Measurements from ENCODE around the gene BCAN.

Gene BCAN

DNA sequence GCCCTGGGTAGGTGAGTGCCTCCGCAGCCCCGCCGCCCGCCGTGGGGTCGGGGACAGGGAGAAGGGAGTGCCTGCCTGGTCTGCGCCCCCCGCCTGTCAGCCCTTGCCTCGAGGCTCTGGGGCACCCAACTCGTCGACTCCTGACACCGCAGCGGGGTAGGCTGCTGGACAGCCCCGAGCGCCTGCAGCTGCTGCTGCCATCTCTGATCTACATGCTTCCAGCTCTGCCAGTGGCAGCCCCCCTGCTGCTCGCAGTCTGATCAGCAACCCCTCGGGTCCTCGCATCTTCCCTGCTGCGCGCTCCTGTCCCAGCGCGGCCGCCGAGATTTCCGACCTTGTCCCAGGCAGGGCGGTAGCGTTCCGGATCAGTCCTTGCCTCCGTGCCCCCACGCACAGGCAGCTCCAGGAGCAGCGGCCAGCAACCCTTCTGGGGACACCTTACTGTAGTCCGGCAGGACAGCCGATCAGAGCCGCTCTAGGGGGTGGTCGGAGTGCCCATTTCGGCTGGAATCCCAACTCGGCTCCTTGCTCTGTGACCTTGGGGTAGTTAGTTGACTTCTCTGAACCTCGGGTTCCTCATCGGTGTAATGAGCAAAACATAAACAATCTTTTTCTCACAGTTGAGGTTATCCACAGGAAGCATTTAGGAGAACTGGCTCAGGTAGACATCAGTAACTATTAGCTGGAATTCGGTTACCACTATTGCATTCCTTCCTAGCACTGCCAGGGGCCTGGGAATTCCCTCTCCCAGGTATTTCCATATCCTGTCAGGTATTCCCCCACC, 540 bp downstream of the BCAN start:
- H4K91ac ChIP-seq (ENCODE audit: low read length) = no peak overlapping the region
- no peak overlapping the region for H3K23ac ChIP-seq (ENCODE audit: low read length in 2 of 2)
- no peak overlapping the region for H2BK12ac ChIP-seq (ENCODE audit: low read length in 2 of 2)
- H2AK5ac ChIP-seq (ENCODE audit: low read length, severe bottlenecking) = no peak overlapping the region
- H3K27me3 ChIP-seq (ENCODE audit: control insufficient read depth in 1 of 2, insufficient read depth in 1 of 2, low read length in 2 of 2) = peaks cover 96 to 97% of the 10 kb centered on the region in 2 experiments
- WGBS = 6% methylated on average over 38 of the region's 40 CpGs
- no peak overlapping the region for H3K14ac ChIP-seq (ENCODE audit: low read length in 2 of 2)
- no peak overlapping the region for H2BK120ac ChIP-seq (ENCODE audit: low read depth, low read length)
- H3K4me3 ChIP-seq (ENCODE audit: insufficient read depth in 1 of 2, low read depth in 1 of 2, low read length in 2 of 2) = peak overlapping the region in 1 of 2 experiments; percentile 29
- no peak overlapping the region for H3K4ac ChIP-seq (ENCODE audit: low read depth in 1 of 2, low read length in 2 of 2)
- H2AFZ ChIP-seq (ENCODE audit: low read depth, low read length) = no peak overlapping the region
- H4K8ac ChIP-seq (ENCODE audit: low read length) = no peak overlapping the region
- H3K27ac ChIP-seq (ENCODE audit: low read length, poor library complexity, severe bottlenecking) = no peak overlapping the region
- H3K4me1 ChIP-seq (ENCODE audit: control insufficient read depth, insufficient read depth, low read depth, low read length) = peaks cover 9% of the 10 kb centered on the region
- peak overlapping the region; percentile 67 for H3K4me2 ChIP-seq (ENCODE audit: low read length, poor library complexity, severe bottlenecking)
- H3K79me1 ChIP-seq (replicated peaks; ENCODE audit: low read length, poor library complexity, severe bottlenecking) = no peaks in the 10 kb centered on the region
- peak overlapping the region in 1 of 2 experiments; percentile 18 for H3K18ac ChIP-seq (ENCODE audit: low read depth in 1 of 2, low read length in 2 of 2)
- DNase-seq = no peak
- peak overlapping the region; percentile 30 for H2BK15ac ChIP-seq (ENCODE audit: low read depth, poor library complexity, severe bottlenecking)
- H3K36me3 ChIP-seq (ENCODE audit: control insufficient read depth in 1 of 2, insufficient read depth in 2 of 2, low read depth in 1 of 2, low read length in 2 of 2) = no peaks in the 10 kb centered on the region
- no peaks in the 10 kb centered on the region for H3K9me3 ChIP-seq (ENCODE audit: control insufficient read depth, low read length)
- H3K9ac ChIP-seq (ENCODE audit: low read length) = no peak overlapping the region
- no peak overlapping the region for H2BK5ac ChIP-seq (ENCODE audit: low read depth, low read length, poor library complexity, severe bottlenecking)

GRCh38 chr1:156643049-156643777, 1.3 kb downstream of the BCAN start:
- Histone ChIP-seq H4K8ac (ENCODE audit: low read length) (no peak overlapping the region), H3K4ac (ENCODE audit: low read depth in 1 of 2, low read length in 2 of 2) (no peak overlapping the region), H3K27me3 (ENCODE audit: control insufficient read depth in 1 of 2, insufficient read depth in 1 of 2, low read length in 2 of 2) (peaks cover 98 to 99% of the 10 kb centered on the region in 2 experiments), H3K9me3 (ENCODE audit: control insufficient read depth, low read length) (no peaks in the 10 kb centered on the region), H3K79me1 (replicated peaks; ENCODE audit: low read length, poor library complexity, severe bottlenecking) (no peaks in the 10 kb centered on the region), H2AFZ (ENCODE audit: low read depth, low read length) (no peak overlapping the region), H3K14ac (ENCODE audit: low read length in 2 of 2) (no peak overlapping the region), H2BK15ac (ENCODE audit: low read depth, poor library complexity, severe bottlenecking) (no peak overlapping the region), H3K4me2 (ENCODE audit: low read length, poor library complexity, severe bottlenecking) (no peak overlapping the region), H3K27ac (ENCODE audit: low read length, poor library complexity, severe bottlenecking) (no peak overlapping the region), H2BK5ac (ENCODE audit: low read depth, low read length, poor library complexity, severe bottlenecking) (no peak overlapping the region), H3K36me3 (ENCODE audit: control insufficient read depth in 1 of 2, insufficient read depth in 2 of 2, low read depth in 1 of 2, low read length in 2 of 2) (no peaks in the 10 kb centered on the region), H3K4me1 (ENCODE audit: control insufficient read depth, insufficient read depth, low read depth, low read length) (peaks cover 9% of the 10 kb centered on the region), H3K4me3 (ENCODE audit: insufficient read depth in 1 of 2, low read depth in 1 of 2, low read length in 2 of 2) (no peak overlapping the region), H3K23ac (ENCODE audit: low read length in 2 of 2) (no peak overlapping the region), H3K9ac (ENCODE audit: low read length) (no peak overlapping the region), H2BK12ac (ENCODE audit: low read length in 2 of 2) (no peak overlapping the region), H3K18ac (ENCODE audit: low read depth in 1 of 2, low read length in 2 of 2) (no peak overlapping the region), H2AK5ac (ENCODE audit: low read length, severe bottlenecking) (no peak overlapping the region), H4K91ac (ENCODE audit: low read length) (no peak overlapping the region), H2BK120ac (ENCODE audit: low read depth, low read length) (no peak overlapping the region)
- WGBS = 32% methylated on average over 2 of the region's 7 CpGs
- DNase-seq = no peak

DNA sequence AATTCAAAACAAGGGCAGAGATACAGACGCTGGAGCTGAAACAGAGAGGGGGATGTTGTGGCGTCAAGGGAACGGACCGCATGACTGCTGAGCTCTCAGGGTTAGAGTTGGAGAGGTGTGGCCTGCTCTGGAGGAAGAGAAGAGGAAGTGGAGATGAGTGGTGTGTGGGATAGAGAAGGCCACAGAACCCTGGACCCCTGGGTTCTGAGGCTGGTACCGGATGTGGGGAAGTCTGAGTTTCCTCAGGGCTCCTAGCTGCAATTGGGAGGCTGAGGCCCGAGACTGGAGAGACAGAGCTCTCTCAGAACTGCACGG, 1.8 kb downstream of the BCAN start:
- H3K9ac ChIP-seq (ENCODE audit: low read length) = no peak overlapping the region
- peaks cover 9% of the 10 kb centered on the region for H3K4me1 ChIP-seq (ENCODE audit: control insufficient read depth, insufficient read depth, low read depth, low read length)
- no peak overlapping the region for H3K4me2 ChIP-seq (ENCODE audit: low read length, poor library complexity, severe bottlenecking)
- H3K9me3 ChIP-seq (ENCODE audit: control insufficient read depth, low read length) = no peaks in the 10 kb centered on the region
- H3K36me3 ChIP-seq (ENCODE audit: control insufficient read depth in 1 of 2, insufficient read depth in 2 of 2, low read depth in 1 of 2, low read length in 2 of 2) = no peaks in the 10 kb centered on the region
- no peaks in the 10 kb centered on the region for H3K79me1 ChIP-seq (replicated peaks; ENCODE audit: low read length, poor library complexity, severe bottlenecking)
- no peak overlapping the region for H3K27ac ChIP-seq (ENCODE audit: low read length, poor library complexity, severe bottlenecking)
- H3K23ac ChIP-seq (ENCODE audit: low read length in 2 of 2) = no peak overlapping the region
- H2BK5ac ChIP-seq (ENCODE audit: low read depth, low read length, poor library complexity, severe bottlenecking) = no peak overlapping the region
- H3K4me3 ChIP-seq (ENCODE audit: insufficient read depth in 1 of 2, low read depth in 1 of 2, low read length in 2 of 2) = no peak overlapping the region
- peaks cover 98 to 99% of the 10 kb centered on the region in 2 experiments for H3K27me3 ChIP-seq (ENCODE audit: control insufficient read depth in 1 of 2, insufficient read depth in 1 of 2, low read length in 2 of 2)
- no peak overlapping the region for H2BK12ac ChIP-seq (ENCODE audit: low read length in 2 of 2)
- H4K91ac ChIP-seq (ENCODE audit: low read length) = no peak overlapping the region
- no peak overlapping the region for H3K18ac ChIP-seq (ENCODE audit: low read depth in 1 of 2, low read length in 2 of 2)
- no peak overlapping the region for H4K8ac ChIP-seq (ENCODE audit: low read length)
- no peak overlapping the region for H3K4ac ChIP-seq (ENCODE audit: low read depth in 1 of 2, low read length in 2 of 2)
- H3K14ac ChIP-seq (ENCODE audit: low read length in 2 of 2) = no peak overlapping the region
- H2BK15ac ChIP-seq (ENCODE audit: low read depth, poor library complexity, severe bottlenecking) = no peak overlapping the region
- no peak for DNase-seq
- H2BK120ac ChIP-seq (ENCODE audit: low read depth, low read length) = no peak overlapping the region
- H2AK5ac ChIP-seq (ENCODE audit: low read length, severe bottlenecking) = no peak overlapping the region
- WGBS = 86% methylated on average over 7 of the region's 7 CpGs
- H2AFZ ChIP-seq (ENCODE audit: low read depth, low read length) = no peak overlapping the region

DNA sequence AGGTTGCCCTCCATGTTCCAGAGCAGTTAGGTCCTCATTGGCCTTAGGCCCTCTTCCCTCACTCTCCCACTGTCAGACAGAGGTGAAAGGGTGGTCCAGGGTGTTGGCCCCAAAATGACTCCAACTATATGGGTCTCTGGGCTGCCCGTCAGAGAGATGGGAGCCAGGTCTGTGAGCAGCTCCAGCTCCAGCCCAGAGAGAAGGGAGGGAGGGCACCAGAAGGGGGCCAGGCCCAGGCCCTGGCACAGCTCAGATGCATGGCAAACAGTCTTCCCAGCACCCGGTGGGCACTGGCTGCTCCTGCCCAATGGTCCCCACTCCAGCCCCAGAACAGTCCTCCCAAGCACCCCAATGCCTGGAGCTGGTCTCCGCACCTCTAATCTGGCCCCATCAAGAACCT, 2.2 kb downstream of the BCAN start:
- no peak overlapping the region for H3K4me2 ChIP-seq (ENCODE audit: low read length, poor library complexity, severe bottlenecking)
- no peak overlapping the region for H2BK12ac ChIP-seq (ENCODE audit: low read length in 2 of 2)
- H3K18ac ChIP-seq (ENCODE audit: low read depth in 1 of 2, low read length in 2 of 2) = no peak overlapping the region

More for the DNA sequence above, 2.2 kb downstream of the BCAN start:
- no peak overlapping the region for H2BK15ac ChIP-seq (ENCODE audit: low read depth, poor library complexity, severe bottlenecking)
- no peak overlapping the region for H3K9ac ChIP-seq (ENCODE audit: low read length)
- H4K91ac ChIP-seq (ENCODE audit: low read length) = peak overlapping the region; percentile 36
- no peaks in the 10 kb centered on the region for H3K9me3 ChIP-seq (ENCODE audit: control insufficient read depth, low read length)
- H2BK120ac ChIP-seq (ENCODE audit: low read depth, low read length) = no peak overlapping the region
- no peak overlapping the region for H3K27ac ChIP-seq (ENCODE audit: low read length, poor library complexity, severe bottlenecking)
- H3K14ac ChIP-seq (ENCODE audit: low read length in 2 of 2) = no peak overlapping the region
- no peaks in the 10 kb centered on the region for H3K36me3 ChIP-seq (ENCODE audit: control insufficient read depth in 1 of 2, insufficient read depth in 2 of 2, low read depth in 1 of 2, low read length in 2 of 2)
- H3K27me3 ChIP-seq (ENCODE audit: control insufficient read depth in 1 of 2, insufficient read depth in 1 of 2, low read length in 2 of 2) = peaks cover 98 to 99% of the 10 kb centered on the region in 2 experiments
- DNase-seq = no peak
- no peak overlapping the region for H3K4ac ChIP-seq (ENCODE audit: low read depth in 1 of 2, low read length in 2 of 2)
- no peak overlapping the region for H3K23ac ChIP-seq (ENCODE audit: low read length in 2 of 2)
- no peak overlapping the region for H2AFZ ChIP-seq (ENCODE audit: low read depth, low read length)
- WGBS = 67% methylated on average over 2 of the region's 3 CpGs
- no peak overlapping the region for H2BK5ac ChIP-seq (ENCODE audit: low read depth, low read length, poor library complexity, severe bottlenecking)
- no peaks in the 10 kb centered on the region for H3K79me1 ChIP-seq (replicated peaks; ENCODE audit: low read length, poor library complexity, severe bottlenecking)
- H2AK5ac ChIP-seq (ENCODE audit: low read length, severe bottlenecking) = no peak overlapping the region
- no peak overlapping the region for H4K8ac ChIP-seq (ENCODE audit: low read length)
- H3K4me1 ChIP-seq (ENCODE audit: control insufficient read depth, insufficient read depth, low read depth, low read length) = peaks cover 9% of the 10 kb centered on the region
- no peak overlapping the region for H3K4me3 ChIP-seq (ENCODE audit: insufficient read depth in 1 of 2, low read depth in 1 of 2, low read length in 2 of 2)
